SK-N-SH (cell line): ENCODE results near the gene KIF5B. TPM values are rescaled to one million over a fixed set of nuclear protein-coding genes. Genes with fewer than 3 reads are reported as not detected.
A peak's percentile ranks its signal among the peaks of the same experiment; 100 is the strongest.

Experiments used
- CTCF ChIA-PET: fragments of 300-600, 350-600 bp; formaldehyde crosslinking; extraction: SDS; loops from one replicate; lab custom pipeline; 2021; lab: Yijun Ruan, JAX
- POLR2A ChIA-PET: fragments of 350-600 bp; sonication (Branson Sonifier 250); formaldehyde crosslinking; extraction: SDS; loops from one replicate; lab custom pipeline; 2020; ENCODE audit warnings: antibody characterized with exemption, inconsistent platforms; lab: Yijun Ruan, JAX
- DNase-seq: peaks from one replicate; pipeline ENCODE4 v3.0.0; 2012
- H2AFZ ChIP-seq: fragments of 200-600 bp; sonication (generic); 2 replicates; pipeline ENCODE4 v1.8.1; 2016; ENCODE audit warnings: antibody characterized with exemption, mild to moderate bottlenecking, low read depth
- H3F3A ChIP-seq: fragments of 200-600 bp; sonication (generic); replicated peaks from 2 replicates; pipeline ENCODE3; 2016; ENCODE audit warnings: antibody characterized with exemption, mild to moderate bottlenecking; ENCODE audit not compliant: insufficient read depth
- H3K27ac ChIP-seq, 2 experiments: fragments of 200-500 bp in 1 of 2; fragments of 200-600 bp in 1 of 2; sonication (Bioruptor generic) in 1 of 2; sonication (generic), shearing (Covaris generic) in 1 of 2; 2 replicates each; pipeline versions ENCODE4 v1.5.1 to v1.6.1; 2014 to 2016; ENCODE audit warnings: low read depth in 2 of 2, inconsistent platforms in 1 of 2, low read length in 1 of 2, mild to moderate bottlenecking in 1 of 2, mixed read lengths in 1 of 2
- H3K27me3 ChIP-seq: fragments of 200-600 bp; sonication (generic), shearing (Covaris generic); 2 replicates; pipeline ENCODE4 v1.6.1; 2016; ENCODE audit warnings: mixed run types; ENCODE audit not compliant: insufficient read depth
- H3K36me3 ChIP-seq, 2 experiments: fragments of 200-500 bp in 1 of 2; fragments of 200-600 bp in 1 of 2; sonication (Bioruptor generic) in 1 of 2; sonication (generic) in 1 of 2; replicated peaks in 1 of 2; 2 replicates each; pipeline versions ENCODE3 to v1.5.1; 2014 to 2016; ENCODE audit warnings: low read length in 1 of 2, mild to moderate bottlenecking in 1 of 2; ENCODE audit not compliant: insufficient read depth in 2 of 2, control insufficient read depth in 1 of 2
- H3K4me1 ChIP-seq, 2 experiments: fragments of 200-500 bp in 1 of 2; fragments of 200-600 bp in 1 of 2; sonication (Bioruptor generic) in 1 of 2; sonication (generic), shearing (Covaris generic) in 1 of 2; 2 replicates each; pipeline versions ENCODE4 v1.5.1 to v1.6.1; 2014 to 2016; ENCODE audit warnings: low read depth in 1 of 2, low read length in 1 of 2, mixed run types in 1 of 2; ENCODE audit not compliant: insufficient read depth in 2 of 2, control insufficient read depth in 1 of 2
- H3K4me2 ChIP-seq: fragments of 200-600 bp; sonication (generic), shearing (Covaris generic); 2 replicates; pipeline ENCODE4 v1.6.1; 2017; ENCODE audit warnings: mixed run types
- H3K4me3 ChIP-seq, 2 experiments: fragments of 200-500 bp in 1 of 2; fragments of 200-600 bp in 1 of 2; sonication (Bioruptor generic) in 1 of 2; sonication (generic), shearing (Covaris generic) in 1 of 2; 2 replicates each; pipeline versions ENCODE4 v1.5.1 to v1.8.1; 2014 to 2016; ENCODE audit warnings: low read depth in 2 of 2, inconsistent platforms in 1 of 2, low read length in 1 of 2, mild to moderate bottlenecking in 1 of 2, mixed read lengths in 1 of 2, moderate library complexity in 1 of 2
- H3K79me2 ChIP-seq: fragments of 200-600 bp; sonication (generic); 2 replicates; pipeline ENCODE4 v1.8.1; 2017; ENCODE audit warnings: mild to moderate bottlenecking; ENCODE audit not compliant: insufficient read depth
- H3K9ac ChIP-seq: fragments of 200-600 bp; sonication (generic); 2 replicates; pipeline ENCODE4 v1.6.1; 2017; ENCODE audit warnings: mixed run types
- H3K9me2 ChIP-seq: fragments of 200-600 bp; sonication (generic); 2 replicates; pipeline ENCODE4 v1.6.1; 2017; ENCODE audit warnings: mixed run types
- H3K9me3 ChIP-seq: fragments of 200-600 bp; sonication (generic); 2 replicates; pipeline ENCODE4 v1.6.1; 2017; ENCODE audit warnings: mixed run types, mild to moderate bottlenecking, moderate library complexity
- H4K20me1 ChIP-seq: fragments of 200-600 bp; sonication (generic); 2 replicates; pipeline ENCODE4 v1.6.1; 2017; ENCODE audit warnings: mild to moderate bottlenecking, mixed run types; ENCODE audit not compliant: insufficient read depth
- CHD2 ChIP-seq: fragments of 150-350 bp; IDR thresholded peaks from 2 replicates; pipeline ENCODE4 v1.6.1; 2018; ENCODE audit warnings: low read length; ENCODE audit not compliant: partially characterized antibody
- CTCF ChIP-seq: fragments of 200-600 bp; sonication (generic); IDR thresholded peaks from 2 replicates; pipeline ENCODE4 v1.6.1; 2017; ENCODE audit warnings: antibody characterized with exemption, mild to moderate bottlenecking, moderate library complexity
- ELF1 ChIP-seq: IDR thresholded peaks from 2 replicates; pipeline ENCODE4 v1.4.0; 2012
- EZH2phosphoT487 ChIP-seq: fragments of 200-600 bp; sonication (generic); IDR thresholded peaks from 2 replicates; pipeline ENCODE4 v1.6.1; 2017; ENCODE audit warnings: low read depth, mixed run types, mild to moderate bottlenecking, antibody characterized with exemption, moderate library complexity, borderline replicate concordance
- FOSL2 ChIP-seq: IDR thresholded peaks from 2 replicates; pipeline ENCODE4 v1.4.0; 2012; ENCODE audit warnings: low read depth, mild to moderate bottlenecking, moderate library complexity, borderline replicate concordance
- FOXJ3 ChIP-seq: sonication (generic); formaldehyde crosslinking; IDR thresholded peaks from 2 replicates; pipeline ENCODE4 v1.5.1; 2020; ENCODE audit warnings: mild to moderate bottlenecking, missing genetic modification reagents
- FOXM1 ChIP-seq: IDR thresholded peaks from 2 replicates; pipeline ENCODE4 v1.4.0; 2012; ENCODE audit warnings: low read depth, mild to moderate bottlenecking
- GABPA ChIP-seq: IDR thresholded peaks from 2 replicates; pipeline ENCODE4 v1.4.0; 2012; ENCODE audit warnings: low read depth, mild to moderate bottlenecking
- GATA2 ChIP-seq: sonication (generic); formaldehyde crosslinking; IDR thresholded peaks from 2 replicates; pipeline ENCODE4 v1.5.0; 2020; ENCODE audit warnings: mild to moderate bottlenecking, missing genetic modification reagents
- IRF3 ChIP-seq: fragments of 150-350 bp; IDR thresholded peaks from 2 replicates; pipeline ENCODE4 v1.6.1; 2016; ENCODE audit warnings: mild to moderate bottlenecking, low read depth, low read length
- JUND ChIP-seq: IDR thresholded peaks from 2 replicates; pipeline ENCODE4 v1.4.0; 2012
- MAX ChIP-seq: IDR thresholded peaks from 2 replicates; pipeline ENCODE4 v1.4.0; 2012; ENCODE audit warnings: low read depth
- MXI1 ChIP-seq: IDR thresholded peaks from 2 replicates; pipeline ENCODE4 v1.6.1; 2012; ENCODE audit warnings: mild to moderate bottlenecking, low read depth, low read length, improper control_type of control experiment
- NFIC ChIP-seq: IDR thresholded peaks from 2 replicates; pipeline ENCODE4 v1.4.0; 2012; ENCODE audit warnings: borderline replicate concordance
- NRF1 ChIP-seq: IDR thresholded peaks from 2 replicates; pipeline ENCODE4 v1.6.1; 2012; ENCODE audit warnings: low read depth, mild to moderate bottlenecking, low read length
- PBX3 ChIP-seq: IDR thresholded peaks from 2 replicates; pipeline ENCODE4; 2012
- POLR2AphosphoS5 ChIP-seq: IDR thresholded peaks from 2 replicates; pipeline ENCODE4 v1.6.1; 2012; ENCODE audit warnings: low read depth, low read length
- RAD21 ChIP-seq: IDR thresholded peaks from 2 replicates; pipeline ENCODE4 v1.6.1; 2012; ENCODE audit warnings: mild to moderate bottlenecking, low read length
- RCOR1 ChIP-seq: fragments of 150-350 bp; IDR thresholded peaks from 2 replicates; pipeline ENCODE4 v1.6.1; 2017; ENCODE audit warnings: antibody characterized with exemption, low read length
- RXRA ChIP-seq: IDR thresholded peaks from 2 replicates; pipeline ENCODE4 v1.4.0; 2012; ENCODE audit warnings: low read depth, mild to moderate bottlenecking, borderline replicate concordance
- SIN3A ChIP-seq: IDR thresholded peaks from 2 replicates; pipeline ENCODE4 v1.6.1; 2012; ENCODE audit warnings: low read depth, mild to moderate bottlenecking, low read length, moderate library complexity, borderline replicate concordance
- SMC3 ChIP-seq: IDR thresholded peaks from 2 replicates; pipeline ENCODE4 v1.6.1; 2012; ENCODE audit warnings: low read depth, low read length, improper control_type of control experiment
- TAF1 ChIP-seq: IDR thresholded peaks from 2 replicates; pipeline ENCODE4 v1.6.1; 2012; ENCODE audit warnings: low read depth, mild to moderate bottlenecking, low read length, moderate library complexity, borderline replicate concordance
- TCF12 ChIP-seq: IDR thresholded peaks from 2 replicates; pipeline ENCODE4 v1.4.0; 2012
- USF2 ChIP-seq: fragments of 150-350 bp; IDR thresholded peaks from 2 replicates; pipeline ENCODE4 v1.6.1; 2017; ENCODE audit warnings: antibody characterized with exemption, low read length, low read depth, borderline replicate concordance
- YY1 ChIP-seq: IDR thresholded peaks from 2 replicates; pipeline ENCODE4 v1.4.0; 2012; ENCODE audit warnings: low read depth, mild to moderate bottlenecking
- ZBTB33 ChIP-seq: IDR thresholded peaks from 2 replicates; pipeline ENCODE4 v1.4.0; 2012; ENCODE audit warnings: low read depth, borderline replicate concordance
- WGBS: methylation state at CpG from one replicate; pipeline ENCODE4 v1.1.6; 2017; ENCODE audit warnings: low lambda C conversion rate; 5-methylcytosine and 5-hydroxymethylcytosine counted together
- polyA plus RNA-seq, 3 experiments: library from polyadenylated mRNA; depleted of rRNA; stranded (reverse); fragments of >200 nt; gene quantifications; 2 replicates each; pipeline ENCODE4 v1.2.3, GENCODE V29; 2012

Gene KIF5B
- polyA plus RNA-seq, 1 of the 3 experiments (the other 2 are of a cell fraction): 15.7 TPM

GRCh38 chr10:32055478-32056135, 618 bp downstream of the KIF5B start:
- CTCF ChIA-PET: no interaction called here
- Histone ChIP-seq H3K9ac (peak overlapping the region; percentile 91), H4K20me1 (peaks cover 48% of the 10 kb centered on the region), H3K27me3 (no peaks in the 10 kb centered on the region), H3K9me2 (no peaks in the 10 kb centered on the region), H3K79me2 (peaks cover 56% of the 10 kb centered on the region), H3K4me3 (peak overlapping the region; percentile 89 to 94), H3K4me2 (peak overlapping the region; percentile 79), H3K36me3 (peaks cover 5 to 14% of the 10 kb centered on the region in 2 experiments), H3K9me3 (no peaks in the 10 kb centered on the region), H3K27ac (peak overlapping the region; percentile 88 to 95), H2AFZ (peak overlapping the region; percentile 78), H3K4me1 (peaks cover 9 to 33% of the 10 kb centered on the region in 2 experiments; a peak in 3 of 4 replicates), H3F3A (no peaks in the 10 kb centered on the region)
- 0% methylated on average over 24 of the region's 59 CpGs for WGBS
- DNase-seq: peak; percentile 82
- POLR2A ChIA-PET: interaction anchor here (0.6 kb wide), 1 partner anchor 290 kb away, joined by 3 read pairs; no protein-coding TSS in a partner anchor
- TF ChIP-seq RXRA (no peak), RCOR1 (no peak), FOXM1 (no peak), TCF12 (no peak), MAX (peak; percentile 40; the same call in 1 of the 2 replicates), NRF1 (peak; percentile 45), CTCF (peak; percentile 11; the same call in 1 of the 2 replicates), GABPA (no peak), CHD2 (no peak), EZH2phosphoT487 (no peak), SIN3A (peak; percentile 42; the same call in 1 of the 2 replicates), SMC3 (no peak), NFIC (no peak), FOSL2 (no peak), USF2 (no peak), ZBTB33 (no peak), IRF3 (no peak), PBX3 (no peak), TAF1 (0 out of 2 replicates have a peak, but pooled peaks have one; percentile 10), RAD21 (no peak), YY1 (no peak), MXI1 (peak; percentile 48; the same call in 1 of the 2 replicates), ELF1 (no peak), FOXJ3 (CRISPR knock-in tag) (peak; percentile 57; the same call in 1 of the 2 replicates), JUND (no peak), POLR2AphosphoS5 (peak; percentile 24; the same call in 1 of the 2 replicates), GATA2 (CRISPR knock-in tag) (no peak)
